ENCODE data around the gene CSNK1A1L.
"Not testable (repeated sequence)": the region's sequence is repeated elsewhere in the genome, so short reads cannot be mapped to it uniquely, and the experiment has no call there.

Gene CSNK1A1L

DNA sequence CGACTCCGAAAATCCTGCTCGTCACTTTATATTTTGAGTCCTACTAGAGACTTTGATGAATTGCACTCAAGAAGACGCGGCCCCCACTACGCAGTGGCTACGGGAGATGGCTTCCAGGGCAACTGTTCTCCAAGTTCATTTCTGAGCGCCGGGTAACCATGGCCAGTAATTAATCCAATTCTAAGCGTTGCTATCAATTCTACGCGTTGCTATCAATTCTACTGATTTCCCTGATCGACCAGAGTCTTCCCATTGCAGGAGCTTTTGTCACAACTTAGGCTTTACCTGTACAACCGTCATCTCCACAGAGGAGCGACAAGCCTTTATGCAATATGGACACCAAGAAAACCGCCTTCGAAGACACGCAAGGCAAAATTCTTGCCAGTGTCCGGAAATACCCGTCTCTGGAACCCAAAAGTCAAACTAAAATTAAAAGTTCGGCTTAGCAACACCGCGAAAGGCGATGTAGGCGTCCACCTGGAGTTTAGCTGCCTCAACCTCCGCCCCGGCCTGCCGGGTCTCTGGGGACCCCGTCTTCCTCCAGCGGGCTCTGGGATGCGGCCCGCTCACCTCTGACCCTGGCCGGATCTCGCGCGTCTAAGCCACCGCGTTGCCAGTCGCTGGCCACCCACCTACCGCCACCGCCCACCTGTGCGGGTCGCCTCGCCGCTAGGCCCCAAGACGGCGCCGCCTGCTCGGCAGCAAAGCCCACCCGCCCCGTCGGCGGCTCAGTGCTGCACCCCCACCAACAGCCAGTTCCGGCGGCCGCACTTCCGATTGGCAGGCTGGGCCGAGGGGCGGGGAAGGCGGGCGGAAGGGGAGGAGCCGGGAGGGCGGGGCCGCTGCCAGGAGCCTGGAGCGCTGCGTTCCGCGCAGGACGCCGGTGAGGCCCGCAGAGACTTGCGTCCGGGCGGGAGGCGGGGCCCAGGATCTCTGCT, 46.3 kb downstream of the CSNK1A1L start, which contains the start of gene SUPT20H:
Gene SUPT20H, minus strand, starts transcription at position 779 of the 938 bp plus-strand sequence. CDS start 8,198 bp downstream, outside the sequence.
- H3K4me3 ChIP-seq (ENCODE audit: low read length): peak within 1 kb of the TSS; percentile 88
- no peak for TF ChIP-seq ZNF274 (IDR thresholded peaks at IDR 0.05; ENCODE audit: low read depth, low read length)

DNA sequence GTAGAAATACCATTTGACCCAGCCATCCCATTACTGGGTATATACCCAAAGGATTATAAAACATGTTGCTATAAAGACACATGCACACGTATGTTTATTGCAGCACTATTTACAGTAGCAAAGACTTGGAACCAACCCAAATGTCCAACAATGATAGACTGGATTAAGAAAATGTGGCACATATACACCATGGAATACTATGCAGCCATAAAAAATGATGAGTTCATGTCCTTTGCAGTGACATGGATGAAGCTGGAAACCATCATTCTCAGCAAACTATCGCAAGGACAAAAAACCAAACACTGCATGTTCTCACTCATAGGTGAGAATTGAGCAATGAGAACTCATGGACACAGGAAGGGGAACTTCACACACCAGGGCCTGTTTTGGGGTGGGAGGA, 49.2 kb downstream of the CSNK1A1L start:
- not testable (repeated sequence) for H3K4me3 ChIP-seq (ENCODE audit: low read length)
